Gastrocnemius medialis (tissue), 4 donors: ENCODE results near the gene CNKSR2.

Experiments
- CTCF ChIP-seq, 5 experiments: fragments of 450-650 bp in 3 of 5; fragments of 200-600 bp in 2 of 5; sonication (generic) in 2 of 5; IDR thresholded peaks in 4 of 5; conservative IDR thresholded peaks in 1 of 5; 1 replicate in 4 of 5; 2 replicates in 1 of 5; pipeline ENCODE4 v1.5.1; 2016 to 2019; ENCODE audit warnings: antibody characterized with exemption in 5 of 5, mild to moderate bottlenecking in 3 of 5, moderate library complexity in 3 of 5
- POLR2A ChIP-seq, 2 donors: fragments of 450-650 bp; IDR thresholded peaks; one replicate each; pipeline ENCODE4 v1.6.1; 2017; ENCODE audit warnings: antibody characterized with exemption in 2 of 2, mild to moderate bottlenecking in 2 of 2, moderate library complexity in 2 of 2

- TF ChIP-seq CTCF (IDR thresholded peaks at IDR 0.05 in 4 of 5, conservative IDR thresholded peaks at IDR 0.05 in 1 of 5) (no peak), POLR2A (IDR thresholded peaks at IDR 0.05) (no peak)
These were observed 216.0 kb downstream of the CNKSR2 start for GRCh38 chrX:21590012-21590776.
